ENCODE measurements around the gene PRR23A.

GRCh38 chr3:138984816-138985215 is 21.3 kb downstream of the PRR23A start:
- TF ChIP-seq CTCF (IDR thresholded peaks at IDR 0.05) (no peak), POLR2A (IDR thresholded peaks at IDR 0.05) (no peak), EP300 (IDR thresholded peaks at IDR 0.05) (no peak)

Measured in ovary (tissue), 3 donors.